Frontal cortex (tissue), 4 donors: Measurements from ENCODE around the gene SKIC2. TPM values are rescaled to one million over a fixed set of nuclear protein-coding genes. Genes with fewer than 3 reads are reported as not detected.
"Not testable (repeated sequence)": the region's sequence is repeated elsewhere in the genome, so short reads cannot be mapped to it uniquely, and the experiment has no call there.

ENCODE experiments used
- DNase-seq, 2 donors: peaks; one replicate each; pipeline ENCODE4 v3.0.0; 2012; ENCODE audit warnings: low spot score in 2 of 2
- FAIRE-seq: peaks from 2 replicates; lab custom pipeline; 2012; peaks lifted over from hg19 to GRCh38; lab: Jason Lieb, UNC
- total RNA-seq: library from RNA; depleted of rRNA; stranded (reverse); fragments of >200 nt; gene quantifications from one replicate; pipeline ENCODE4 v1.2.3, GENCODE V29; 2014
- donor health status: control.
- donor health status: control.
- donor health status: control.

The SKIC2 gene
- total RNA-seq, 1 donor from 2014 or later = 30.2 TPM

GRCh38 chr6:31996385-31996784 is 37.4 kb downstream of the SKIC2 start:
- FAIRE-seq, DNase-seq: not testable (repeated sequence)

- not testable (repeated sequence) for FAIRE-seq
Observed at GRCh38 chr6:32002546-32003268, 43.7 kb downstream of the SKIC2 start.

GRCh38 chr6:32003301-32003700 is 44.3 kb downstream of the SKIC2 start:
- not testable (repeated sequence) for FAIRE-seq, DNase-seq

More at GRCh38 chr6:32002546-32003268, 43.7 kb downstream of the SKIC2 start:
- not testable (repeated sequence) for DNase-seq

- not testable (repeated sequence) for FAIRE-seq, DNase-seq
Observed at GRCh38 chr6:32004393-32004792, 45.4 kb downstream of the SKIC2 start.

- FAIRE-seq, DNase-seq: not testable (repeated sequence)
Observed at GRCh38 chr6:32004864-32005537, 46.0 kb downstream of the SKIC2 start.

GRCh38 chr6:32005538-32005880 is 46.5 kb downstream of the SKIC2 start:
- DNase-seq, FAIRE-seq: not testable (repeated sequence)

- not testable (repeated sequence) for FAIRE-seq, DNase-seq
Observed at GRCh38 chr6:32005991-32006529, 47.1 kb downstream of the SKIC2 start.

- not testable (repeated sequence) for FAIRE-seq, DNase-seq
Observed at GRCh38 chr6:32007086-32007485, 48.1 kb downstream of the SKIC2 start.

GRCh38 chr6:32008037-32008436 is 49.1 kb downstream of the SKIC2 start:
- not testable (repeated sequence) for FAIRE-seq, DNase-seq

- FAIRE-seq, DNase-seq: not testable (repeated sequence)
Observed at GRCh38 chr6:32008616-32009015, 49.6 kb downstream of the SKIC2 start.

- not testable (repeated sequence) for DNase-seq, FAIRE-seq
Observed at GRCh38 chr6:32009537-32009936, 50.6 kb downstream of the SKIC2 start.

GRCh38 chr6:32010856-32011530 is 52.0 kb downstream of the SKIC2 start:
- not testable (repeated sequence) for FAIRE-seq, DNase-seq

GRCh38 chr6:32012941-32013617 is 54.1 kb downstream of the SKIC2 start:
- not testable (repeated sequence) for FAIRE-seq, DNase-seq

- FAIRE-seq, DNase-seq: not testable (repeated sequence)
Observed at GRCh38 chr6:32013738-32014137, 54.8 kb downstream of the SKIC2 start.

GRCh38 chr6:32014547-32014946 is 55.6 kb downstream of the SKIC2 start, which contains the start of gene C4B:
C4B (plus strand) TSS chr6:32014795; CDS start chr6:32014846, 51 bp downstream.
- FAIRE-seq, DNase-seq: not testable (repeated sequence)
